Inflammatory macrophage (primary cell): ENCODE measurements around the gene CACNB1.

Experiments used
- DNase-seq, 2 donors: peaks; one replicate each; pipeline ENCODE4 v3.0.0-alpha.2; 2020 to 2022

CACNB1 gene

DNA sequence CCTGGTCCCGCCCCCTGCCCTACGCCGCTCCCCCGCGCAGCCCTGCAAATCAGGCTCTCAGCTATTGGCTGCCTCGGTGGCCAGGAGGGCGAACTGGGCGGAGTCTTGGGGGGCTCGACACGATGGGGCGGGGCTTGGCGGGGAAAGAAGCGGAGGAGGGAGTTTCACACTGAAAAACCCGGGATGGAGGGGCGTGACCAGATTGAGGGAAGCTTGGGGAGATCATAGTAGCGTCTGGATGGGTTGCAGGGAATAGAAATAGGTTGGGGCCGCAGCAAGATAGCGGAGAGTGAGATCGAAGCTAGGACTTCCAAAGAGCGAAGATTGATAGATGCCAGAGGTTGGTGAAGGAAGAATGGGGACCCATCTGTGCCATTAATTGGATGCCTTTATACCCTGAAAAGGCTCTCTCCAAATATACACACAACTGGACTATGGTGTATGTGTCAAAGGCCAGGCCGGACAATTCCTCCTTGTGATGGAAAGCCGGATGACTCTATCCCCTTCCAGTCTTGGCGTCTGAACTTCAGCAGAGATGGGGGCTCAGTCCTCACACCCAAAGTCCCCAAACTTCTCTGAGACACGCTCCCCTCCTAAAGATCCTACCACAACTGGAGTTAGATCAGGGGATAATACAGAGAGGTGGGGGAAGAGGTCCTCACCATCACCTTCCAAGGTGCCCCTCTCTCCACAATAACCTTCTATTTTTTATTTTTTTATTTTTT is 28.7 kb upstream of the CACNB1 start:
- no peak for DNase-seq

- DNase-seq, result no peak
Observed at GRCh38 chr17:39225308-39225958, 28.0 kb upstream of the CACNB1 start, which contains the start of gene STAC2. Gene STAC2 (minus strand): TSS chr17:39225945. CDS start chr17:39225502, 443 bp downstream.

- DNase-seq, result no peak
Observed at GRCh38 chr17:39224778-39225307, 27.4 kb upstream of the CACNB1 start.

- no peak for DNase-seq
Observed at GRCh38 chr17:39223907-39224777, 26.7 kb upstream of the CACNB1 start.

DNA sequence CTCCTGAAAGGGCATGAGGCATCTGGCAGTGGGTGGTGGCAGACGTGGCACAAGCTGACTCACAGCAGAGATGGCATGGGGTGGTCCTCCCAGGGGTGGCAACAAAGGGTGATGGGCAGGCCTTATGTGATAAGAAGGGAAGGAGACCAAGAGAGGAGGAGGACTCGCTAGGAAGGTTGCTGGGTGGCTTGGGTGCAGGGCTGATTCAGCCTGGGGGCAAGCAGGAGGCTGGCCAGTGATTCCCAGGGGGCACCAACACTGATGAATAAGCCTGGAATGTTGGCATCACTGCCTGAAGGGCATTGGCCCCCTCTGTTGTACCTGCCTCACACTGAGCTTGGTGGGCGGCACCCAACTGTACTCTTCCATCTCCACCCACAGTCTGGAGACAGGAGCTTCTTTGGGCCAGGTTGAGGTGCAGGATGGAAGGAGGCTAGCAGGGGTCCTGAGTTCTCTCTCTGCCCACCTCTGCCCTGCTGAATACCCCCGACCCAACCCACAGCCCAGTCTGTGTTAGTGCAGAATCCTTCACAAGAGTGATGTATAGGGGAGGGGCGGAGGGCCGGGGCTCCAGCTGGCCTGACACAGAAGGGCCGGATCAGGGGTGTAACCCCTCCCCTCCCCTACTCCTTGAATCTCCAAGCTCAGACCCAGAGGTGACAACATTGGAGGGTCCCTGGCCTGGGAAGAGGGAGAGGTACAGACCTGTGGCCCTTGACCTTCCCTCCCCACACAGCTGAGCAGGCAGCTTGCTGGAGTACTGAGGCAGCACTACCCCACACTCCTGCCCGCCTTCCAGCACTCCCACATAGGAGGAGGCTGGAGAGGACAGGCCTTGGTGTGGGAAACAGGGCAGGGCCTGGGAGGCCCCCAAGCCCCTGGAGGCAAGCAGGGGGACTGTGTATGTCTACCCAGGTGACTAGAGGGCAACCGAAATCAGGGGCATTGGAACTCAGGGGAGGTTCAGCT is 25.7 kb upstream of the CACNB1 start:
- DNase-seq, result no peak

- DNase-seq, result no peak
Observed at GRCh38 chr17:39222151-39222550, 24.7 kb upstream of the CACNB1 start.

GRCh38 chr17:39221572-39221971 is 24.1 kb upstream of the CACNB1 start:
- no peak for DNase-seq

GRCh38 chr17:39219647-39220154 is 22.2 kb upstream of the CACNB1 start:
- DNase-seq, result no peak

GRCh38 chr17:39218906-39219305 is 21.4 kb upstream of the CACNB1 start:
- no peak for DNase-seq

GRCh38 chr17:39217734-39218369 is 20.4 kb upstream of the CACNB1 start:
- DNase-seq, result no peak

DNA sequence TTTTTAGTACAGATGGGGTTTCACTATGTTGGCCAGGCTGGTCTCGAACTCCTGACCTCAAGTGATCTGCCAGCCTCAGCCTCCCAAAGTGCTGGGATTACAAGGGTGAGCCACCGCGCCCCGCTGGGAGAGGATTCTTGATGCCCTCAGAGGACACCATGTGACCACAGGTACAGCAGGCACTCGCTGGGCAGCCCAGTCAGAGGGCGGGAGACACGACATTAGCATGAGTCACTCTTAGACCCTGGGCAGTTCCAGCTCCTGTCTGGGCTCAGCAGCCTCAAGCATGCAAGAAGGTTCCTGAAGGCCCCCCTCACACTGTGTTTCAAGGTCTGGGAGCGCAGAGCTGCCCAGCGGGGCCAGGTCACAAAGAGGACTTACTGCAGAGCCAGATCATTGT is 16.4 kb upstream of the CACNB1 start:
- DNase-seq, result no peak

- DNase-seq, result no peak
Observed at GRCh38 chr17:39212841-39213480, 15.5 kb upstream of the CACNB1 start.

DNA sequence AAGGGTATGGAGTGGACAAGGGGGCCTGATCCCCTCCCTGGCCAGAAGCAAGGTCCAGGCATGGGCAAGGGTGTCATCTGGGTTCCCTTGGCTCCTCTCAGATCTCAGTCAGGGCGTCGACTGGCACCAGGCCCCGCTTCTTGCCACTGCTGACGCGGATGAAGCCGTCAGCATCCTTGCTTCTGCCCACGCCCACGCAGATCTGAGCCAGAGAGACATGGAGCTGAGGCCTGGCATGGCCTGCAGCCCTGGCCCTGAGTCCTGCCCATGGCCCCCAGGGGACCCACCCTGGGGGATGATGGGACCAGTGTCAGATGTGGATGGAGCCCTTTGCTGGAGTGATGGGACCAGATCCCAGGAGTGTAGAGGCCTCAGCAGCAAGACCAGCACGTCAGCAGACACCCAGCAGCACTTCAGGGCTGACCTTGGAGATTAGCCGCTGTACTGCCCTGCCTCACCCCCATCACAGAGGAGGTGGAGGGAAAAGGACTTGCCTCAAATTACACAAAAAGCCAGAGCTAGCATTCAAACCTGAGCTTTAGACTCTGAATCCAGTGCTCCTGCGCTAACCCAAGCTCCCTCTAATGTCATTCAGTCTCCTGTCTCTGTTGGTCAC is 14.8 kb upstream of the CACNB1 start:
- peak in 1 of 2 donors; percentile 41 for DNase-seq

GRCh38 chr17:39210093-39210434 is 12.6 kb upstream of the CACNB1 start:
- DNase-seq, result no peak

GRCh38 chr17:39209317-39210092 is 12.0 kb upstream of the CACNB1 start:
- peak; percentile 47 to 81 for DNase-seq

DNA sequence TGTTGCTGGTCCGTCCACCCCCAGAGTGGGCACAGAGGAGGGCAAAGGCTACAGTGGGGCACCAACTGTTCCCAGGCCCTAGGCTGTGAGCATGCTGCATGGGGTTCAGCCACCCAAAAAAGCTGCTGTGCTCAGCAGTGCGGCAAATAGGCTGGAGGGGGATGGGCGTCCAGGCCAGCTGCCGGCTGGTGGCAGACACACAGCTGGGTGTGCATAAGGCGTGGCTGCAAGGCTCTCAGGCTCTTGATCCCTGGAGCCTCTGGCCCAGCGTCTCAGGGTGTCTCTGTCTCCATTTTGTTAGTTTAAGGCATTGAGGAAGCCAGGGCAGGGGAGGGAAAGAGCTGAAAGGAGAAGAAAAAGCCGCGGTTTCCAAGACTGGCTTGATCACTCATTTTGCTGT is 11.4 kb upstream of the CACNB1 start:
- peak; percentile 33 to 63 for DNase-seq

DNA sequence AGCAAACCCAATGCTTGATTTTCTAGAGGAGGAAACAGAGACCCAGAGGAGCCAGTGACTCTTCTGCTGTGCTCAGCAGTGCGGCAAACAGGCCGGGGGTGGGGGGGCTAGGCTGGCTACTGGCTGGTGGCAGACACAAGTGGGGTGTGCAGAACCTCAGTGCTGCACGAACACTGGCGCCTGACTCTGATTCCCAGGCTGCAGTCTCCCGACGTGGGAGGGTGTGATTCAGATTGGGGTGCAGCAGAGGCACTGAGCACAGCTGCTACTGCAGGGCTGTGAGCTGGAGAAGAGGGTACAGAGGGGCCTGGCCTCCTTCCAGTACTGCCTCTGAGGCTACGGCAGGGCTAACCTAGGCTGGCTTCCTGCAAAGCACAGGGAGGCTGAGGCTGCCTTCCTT is 10.7 kb upstream of the CACNB1 start:
- peak; percentile 33 to 83 for DNase-seq

- no peak for DNase-seq
Observed at GRCh38 chr17:39205112-39205526, 7.7 kb upstream of the CACNB1 start.

- DNase-seq, result no peak
Observed at GRCh38 chr17:39204245-39204644, 6.8 kb upstream of the CACNB1 start.
